Right lobe of liver (tissue), 4 donors: ENCODE data around the gene STK32B.

Source experiments
- CTCF ChIP-seq, 4 donors: fragments of 200-600 bp in 3 of 4; fragments of 450-650 bp in 1 of 4; IDR thresholded peaks; one replicate each; pipeline versions ENCODE4 v1.5.1 to v1.8.0; 2016 to 2022; ENCODE audit warnings: antibody characterized with exemption in 4 of 4, mild to moderate bottlenecking in 2 of 4
- POLR2A ChIP-seq: fragments of 450-650 bp; IDR thresholded peaks from one replicate; pipeline ENCODE4 v1.6.1; 2017; ENCODE audit warnings: antibody characterized with exemption, mild to moderate bottlenecking
- donor health status: DM: no; HTN: no; CAD: no.
- donor health status: DM: no; HTN: no; CAD: no.
- donor health status: DM: no; HTN: yes; CAD: no.

- TF ChIP-seq CTCF (IDR thresholded peaks at IDR 0.05) (no peak), POLR2A (no peak)
These were observed 427.4 kb downstream of the STK32B start for GRCh38 chr4:5478697-5479096.
